ENCODE results near the gene TSPAN9. TPM values are rescaled to one million over a fixed set of nuclear protein-coding genes. Genes with fewer than 3 reads are reported as not detected.

TSPAN9 gene
- polyA plus RNA-seq, 1 donor (not counting 4 experiments of a cell fraction or from before 2014, with no cell fraction given): 27.5 TPM

GRCh38 chr12:3186546-3187215 is 109.5 kb downstream of the TSPAN9 start:
- Histone ChIP-seq H3K4me2 (ENCODE audit: control insufficient read depth, extremely low read depth, insufficient read depth, low read depth, low read length) (no peak overlapping the region), H3K9me3 (ENCODE audit: control insufficient read depth, low read depth, low read length) (no peaks in the 10 kb centered on the region), H3K9me1 (ENCODE audit: control insufficient read depth, extremely low read depth, insufficient read depth, low read length) (no peaks in the 10 kb centered on the region), H4K20me1 (ENCODE audit: control insufficient read depth, extremely low read depth, insufficient read depth, low read length) (peaks cover 6% of the 10 kb centered on the region), H3K79me2 (ENCODE audit: control insufficient read depth, insufficient read depth, low read length) (no peaks in the 10 kb centered on the region), H3K9ac (ENCODE audit: control insufficient read depth, extremely low read depth, insufficient read depth, low read length) (no peak overlapping the region), H2AFZ (ENCODE audit: control insufficient read depth, low read length) (no peak overlapping the region), H3K4me3 (ENCODE audit: control insufficient read depth in 2 of 3, extremely low read depth in 1 of 3, insufficient read depth in 2 of 3, low read depth in 1 of 3, low read length in 3 of 3) (no peak overlapping the region), H3K4me1 (ENCODE audit: control insufficient read depth, extremely low read depth, insufficient read depth, low read length) (peaks cover 7% of the 10 kb centered on the region), H3K27ac (ENCODE audit: control insufficient read depth, insufficient read depth, low read length) (no peak overlapping the region), H3K27me3 (ENCODE audit: control insufficient read depth, extremely low read depth, insufficient read depth, low read length) (no peaks in the 10 kb centered on the region), H3K36me3 (ENCODE audit: control insufficient read depth in 2 of 2, extremely low read depth in 1 of 2, insufficient read depth in 2 of 2, low read length in 2 of 2) (no peaks in the 10 kb centered on the region)
- TF ChIP-seq EZH2 (IDR thresholded peaks at IDR 0.05; ENCODE audit: low read length): no peak
- TF ChIP-seq CTCF (optimal IDR thresholded peaks at IDR 0.05 in 1 of 3, IDR thresholded peaks at IDR 0.05 in 1 of 3, conservative IDR thresholded peaks at IDR 0.05 in 1 of 3; ENCODE audit: extremely low read depth in 1 of 3, insufficient read depth in 2 of 3, low read length in 3 of 3): no peak
- FAIRE-seq (no peak), DNase-seq (ENCODE audit: low read depth, low spot score) (no peak)
- dilution Hi-C loops (cut with MboI; ENCODE audit: extremely low pct_ligation_motif_present, low sequenced_read_pairs): no loop called here

DNA sequence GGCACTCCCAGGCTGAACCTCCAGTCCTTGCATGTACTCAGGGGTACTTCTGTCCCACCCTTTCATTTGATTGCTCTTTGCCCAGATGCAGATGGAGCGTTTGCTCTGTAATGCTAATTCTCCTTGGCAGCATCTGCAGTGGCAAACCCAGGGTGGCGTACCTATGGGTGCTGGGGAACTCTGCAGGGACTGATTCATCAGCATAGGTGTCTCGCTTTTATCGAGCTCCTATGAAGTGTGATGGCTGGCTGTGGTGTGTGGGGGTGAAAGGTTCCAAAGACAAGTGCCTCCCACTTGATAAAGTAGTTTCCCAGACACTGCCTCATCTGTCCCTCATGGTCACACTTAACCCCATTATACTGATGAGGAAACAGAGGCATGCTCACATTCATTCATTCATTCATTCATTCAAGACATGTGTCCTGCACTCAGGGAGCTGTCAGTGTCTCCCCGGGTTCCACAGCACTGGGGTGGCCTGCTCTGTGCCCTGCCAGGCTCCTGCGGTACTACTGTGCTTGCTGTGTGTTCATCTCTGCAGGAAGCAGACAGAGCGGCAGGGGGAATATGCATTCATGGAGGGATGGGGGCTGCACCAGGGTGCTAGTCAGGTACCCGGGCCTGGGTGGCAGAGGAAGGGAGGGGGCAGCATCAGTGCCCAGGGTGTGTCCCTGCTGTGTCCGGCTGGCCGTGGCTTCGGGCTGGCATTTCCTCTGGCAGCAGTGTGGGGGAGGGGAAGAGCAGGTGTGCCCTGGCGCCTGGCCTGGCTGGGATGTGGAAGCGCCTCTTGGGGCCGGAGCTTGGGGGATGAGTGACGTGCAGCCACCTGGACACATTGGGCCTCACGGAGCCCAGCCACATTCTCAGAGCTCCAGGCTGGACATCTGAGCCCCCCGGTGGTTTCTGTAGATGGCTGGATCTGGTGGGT is 110.9 kb downstream of the TSPAN9 start:
- Histone ChIP-seq H3K4me1 (ENCODE audit: control insufficient read depth, extremely low read depth, insufficient read depth, low read length) (peaks cover 7% of the 10 kb centered on the region), H4K20me1 (ENCODE audit: control insufficient read depth, extremely low read depth, insufficient read depth, low read length) (peaks cover 6% of the 10 kb centered on the region), H3K4me3 (ENCODE audit: control insufficient read depth in 2 of 3, extremely low read depth in 1 of 3, insufficient read depth in 2 of 3, low read depth in 1 of 3, low read length in 3 of 3) (no peak overlapping the region), H3K4me2 (ENCODE audit: control insufficient read depth, extremely low read depth, insufficient read depth, low read depth, low read length) (no peak overlapping the region), H3K36me3 (ENCODE audit: control insufficient read depth in 2 of 2, extremely low read depth in 1 of 2, insufficient read depth in 2 of 2, low read length in 2 of 2) (no peaks in the 10 kb centered on the region), H2AFZ (ENCODE audit: control insufficient read depth, low read length) (no peak overlapping the region), H3K9me1 (ENCODE audit: control insufficient read depth, extremely low read depth, insufficient read depth, low read length) (no peaks in the 10 kb centered on the region), H3K27me3 (ENCODE audit: control insufficient read depth, extremely low read depth, insufficient read depth, low read length) (no peaks in the 10 kb centered on the region), H3K9ac (ENCODE audit: control insufficient read depth, extremely low read depth, insufficient read depth, low read length) (no peak overlapping the region), H3K27ac (ENCODE audit: control insufficient read depth, insufficient read depth, low read length) (no peak overlapping the region), H3K9me3 (ENCODE audit: control insufficient read depth, low read depth, low read length) (no peaks in the 10 kb centered on the region), H3K79me2 (ENCODE audit: control insufficient read depth, insufficient read depth, low read length) (no peaks in the 10 kb centered on the region)
- dilution Hi-C loops (cut with MboI; ENCODE audit: extremely low pct_ligation_motif_present, low sequenced_read_pairs): no loop called here
- FAIRE-seq (no peak), DNase-seq (ENCODE audit: low read depth, low spot score) (no peak)
- TF ChIP-seq EZH2 (IDR thresholded peaks at IDR 0.05; ENCODE audit: low read length): no peak
- no peak for TF ChIP-seq CTCF (optimal IDR thresholded peaks at IDR 0.05 in 1 of 3, IDR thresholded peaks at IDR 0.05 in 1 of 3, conservative IDR thresholded peaks at IDR 0.05 in 1 of 3; ENCODE audit: extremely low read depth in 1 of 3, insufficient read depth in 2 of 3, low read length in 3 of 3)
